ENCODE measurements around the gene EVC. TPM values are rescaled to one million over a fixed set of nuclear protein-coding genes. Genes with fewer than 3 reads are reported as not detected.
"Not testable (repeated sequence)": the region's sequence is repeated elsewhere in the genome, so short reads cannot be mapped to it uniquely, and the experiment has no call there.

EVC gene
- total RNA-seq, 1 donor from 2014 or later = 41.4 TPM

- no peak for DNase-seq (ENCODE audit: low read depth)
- H3K27me3 ChIP-seq (ENCODE audit: control insufficient read depth, insufficient read depth, low read length) = no peaks in the 10 kb centered on the region
- no peak overlapping the region for H3K4me3 ChIP-seq (ENCODE audit: low read depth, low read length)
- no peak for TF ChIP-seq CTCF (IDR thresholded peaks at IDR 0.05; ENCODE audit: insufficient read depth, low read length, poor library complexity, severe bottlenecking)
- H3K36me3 ChIP-seq (ENCODE audit: control insufficient read depth, insufficient read depth, low read length) = peaks cover 3% of the 10 kb centered on the region
Measured at GRCh38 chr4:5808081-5808741, 97.2 kb downstream of the EVC start.

- peaks cover 3% of the 10 kb centered on the region for H3K36me3 ChIP-seq (ENCODE audit: control insufficient read depth, insufficient read depth, low read length)
- no peak overlapping the region for H3K4me3 ChIP-seq (ENCODE audit: low read depth, low read length)
- DNase-seq (ENCODE audit: low read depth) = no peak
- H3K27me3 ChIP-seq (ENCODE audit: control insufficient read depth, insufficient read depth, low read length) = no peaks in the 10 kb centered on the region
- TF ChIP-seq CTCF (IDR thresholded peaks at IDR 0.05; ENCODE audit: insufficient read depth, low read length, poor library complexity, severe bottlenecking) = no peak
Measured at GRCh38 chr4:5809216-5809776, 98.3 kb downstream of the EVC start.

- TF ChIP-seq CTCF (IDR thresholded peaks at IDR 0.05; ENCODE audit: insufficient read depth, low read length, poor library complexity, severe bottlenecking) = no peak
- no peaks in the 10 kb centered on the region for H3K27me3 ChIP-seq (ENCODE audit: control insufficient read depth, insufficient read depth, low read length)
- DNase-seq (ENCODE audit: low read depth) = no peak
- H3K4me3 ChIP-seq (ENCODE audit: low read depth, low read length) = no peak overlapping the region
- peaks cover 3% of the 10 kb centered on the region for H3K36me3 ChIP-seq (ENCODE audit: control insufficient read depth, insufficient read depth, low read length)
Measured at GRCh38 chr4:5810151-5810550, 99.2 kb downstream of the EVC start.

- no peak for TF ChIP-seq CTCF (IDR thresholded peaks at IDR 0.05; ENCODE audit: insufficient read depth, low read length, poor library complexity, severe bottlenecking)
- Histone ChIP-seq H3K4me3 (ENCODE audit: low read depth, low read length) (no peak overlapping the region), H3K27me3 (ENCODE audit: control insufficient read depth, insufficient read depth, low read length) (no peaks in the 10 kb centered on the region), H3K36me3 (ENCODE audit: control insufficient read depth, insufficient read depth, low read length) (peaks cover 3% of the 10 kb centered on the region)
- DNase-seq (ENCODE audit: low read depth) = no peak
Measured at GRCh38 chr4:5810770-5811430, 99.9 kb downstream of the EVC start.

- H3K27me3 ChIP-seq (ENCODE audit: control insufficient read depth, insufficient read depth, low read length); H3K4me3 ChIP-seq (ENCODE audit: low read depth, low read length); DNase-seq (ENCODE audit: low read depth); H3K36me3 ChIP-seq (ENCODE audit: control insufficient read depth, insufficient read depth, low read length): not testable (repeated sequence)
Measured at GRCh38 chr4:5812057-5812456, 101.1 kb downstream of the EVC start.

GRCh38 chr4:5812506-5813229 lies 101.7 kb downstream of the EVC start:
- TF ChIP-seq CTCF (IDR thresholded peaks at IDR 0.05; ENCODE audit: insufficient read depth, low read length, poor library complexity, severe bottlenecking) = peak; percentile 61
- peaks cover 3% of the 10 kb centered on the region for H3K36me3 ChIP-seq (ENCODE audit: control insufficient read depth, insufficient read depth, low read length)
- peak; percentile 21 for DNase-seq (ENCODE audit: low read depth)

More at GRCh38 chr4:5812506-5813229, 101.7 kb downstream of the EVC start:
- Histone ChIP-seq H3K4me3 (ENCODE audit: low read depth, low read length) (no peak overlapping the region), H3K27me3 (ENCODE audit: control insufficient read depth, insufficient read depth, low read length) (no peaks in the 10 kb centered on the region)

All from kidney epithelial cell (primary cell).